MM.1S (cell line): ENCODE data around the gene COPZ2.

ENCODE experiments used
- DNase-seq: peaks from one replicate; pipeline ENCODE4 v3.0.0-alpha.2; 2015
- H2AFZ ChIP-seq: fragments of 300-600 bp; sonication (generic); 2 replicates; pipeline ENCODE4 v1.6.0; 2016; ENCODE audit warnings: antibody characterized with exemption, low read length
- H3F3A ChIP-seq: fragments of 300-600 bp; sonication (generic); 2 replicates; pipeline ENCODE4 v1.6.1; 2016; ENCODE audit warnings: mild to moderate bottlenecking, antibody characterized with exemption, low read length, moderate library complexity, mixed read lengths; ENCODE audit not compliant: insufficient read depth
- H3K27ac ChIP-seq: fragments of 300-600 bp; sonication (generic); 2 replicates; pipeline ENCODE4 v1.5.1; 2016; ENCODE audit warnings: mild to moderate bottlenecking, low read length
- H3K27me3 ChIP-seq: fragments of 300-600 bp; sonication (generic); replicated peaks from 2 replicates; pipeline ENCODE4 v1.6.0; 2016; ENCODE audit warnings: low read length; ENCODE audit not compliant: insufficient read depth
- H3K36me3 ChIP-seq: fragments of 300-600 bp; sonication (generic); replicated peaks from 2 replicates; pipeline ENCODE4 v1.6.1; 2016; ENCODE audit warnings: mild to moderate bottlenecking, low read length, mixed read lengths; ENCODE audit not compliant: insufficient read depth
- H3K4me1 ChIP-seq: fragments of 300-600 bp; sonication (generic); 2 replicates; pipeline ENCODE4 v1.6.1; 2016; ENCODE audit warnings: low read length, mixed read lengths
- H3K4me2 ChIP-seq: fragments of 300-600 bp; sonication (generic); 2 replicates; pipeline ENCODE4 v1.6.0; 2016; ENCODE audit warnings: low read depth, low read length
- H3K4me3 ChIP-seq: fragments of 300-600 bp; sonication (generic); 2 replicates; pipeline ENCODE4 v1.5.1; 2016; ENCODE audit warnings: low read length, mixed read lengths
- H3K79me2 ChIP-seq: fragments of 300-600 bp; sonication (generic); 2 replicates; pipeline ENCODE4 v1.6.1; 2016; ENCODE audit warnings: mixed run types, low read length, mixed read lengths
- H3K9ac ChIP-seq: fragments of 300-600 bp; sonication (generic); 2 replicates; pipeline ENCODE4 v1.6.1; 2016; ENCODE audit warnings: low read length, mixed read lengths
- H3K9me2 ChIP-seq: fragments of 300-600 bp; sonication (generic); replicated peaks from 2 replicates; pipeline ENCODE4 v1.6.1; 2016; ENCODE audit warnings: mild to moderate bottlenecking, low read length, mixed read lengths; ENCODE audit not compliant: insufficient read depth
- H3K9me3 ChIP-seq: fragments of 300-600 bp; sonication (generic); replicated peaks from 2 replicates; pipeline ENCODE4 v1.6.1; 2016; ENCODE audit warnings: mild to moderate bottlenecking, low read length, mixed read lengths; ENCODE audit not compliant: insufficient read depth
- H4K20me1 ChIP-seq: fragments of 300-600 bp; sonication (generic); 2 replicates; pipeline ENCODE4 v1.6.1; 2016; ENCODE audit warnings: mild to moderate bottlenecking, low read length, moderate library complexity, mixed read lengths; ENCODE audit not compliant: insufficient read depth
- EZH2 ChIP-seq: fragments of 300-600 bp; sonication (generic); optimal IDR thresholded peaks from 2 replicates; pipeline ENCODE3; 2017; ENCODE audit warnings: low read depth, mild to moderate bottlenecking, antibody characterized with exemption, low read length, mixed read lengths
- EZH2phosphoT487 ChIP-seq: fragments of 300-600 bp; sonication (generic); IDR thresholded peaks from 2 replicates; pipeline ENCODE4 v1.6.1; 2018; ENCODE audit warnings: antibody characterized with exemption, low read length
- TF ChIP-seq, protein P1 (sequence below): fragments of 300-600 bp; sonication (generic); IDR thresholded peaks from 2 replicates; pipeline ENCODE4 v1.5.1; 2016; ENCODE audit warnings: antibody characterized with exemption, low read length, mixed read lengths

COPZ2 gene

DNA sequence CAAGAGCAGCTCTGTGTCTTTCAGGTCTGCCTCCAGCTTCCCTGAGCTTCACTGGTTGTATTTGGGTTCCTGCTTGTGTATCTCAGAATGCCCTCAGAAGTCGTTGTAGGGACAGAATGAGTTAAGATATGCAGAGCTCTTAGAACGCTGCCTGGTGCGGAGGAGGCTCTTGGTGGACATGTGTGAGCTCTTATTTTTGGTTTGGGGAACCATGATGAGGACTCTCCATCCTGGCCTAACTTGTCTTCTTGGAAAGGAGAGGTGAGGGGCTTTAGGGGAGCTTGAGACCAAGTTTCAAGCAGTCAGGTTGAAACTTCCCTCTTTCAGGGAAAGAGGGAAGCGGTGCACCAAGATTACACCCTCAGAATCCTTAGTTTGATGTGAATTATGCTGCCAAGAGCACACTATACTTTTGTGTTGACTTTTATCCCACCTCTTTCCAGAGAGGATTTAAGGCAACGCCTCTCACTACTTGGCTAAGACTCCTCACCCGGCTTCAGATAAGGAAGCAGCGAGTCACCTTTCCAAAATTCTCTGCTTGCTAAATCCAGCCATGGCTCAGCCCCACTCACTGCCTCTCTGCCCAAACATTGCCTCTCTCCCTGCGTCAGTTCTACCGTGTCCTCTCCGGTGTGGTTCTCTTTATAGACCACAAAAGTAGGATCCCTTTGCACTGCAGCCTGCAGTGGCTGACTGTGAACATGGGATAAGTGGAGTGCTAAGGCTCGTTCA, 53.9 kb downstream of the COPZ2 start:
- Histone ChIP-seq H3K79me2 (no peaks in the 10 kb centered on the region), H3F3A (no peaks in the 10 kb centered on the region), H4K20me1 (no peaks in the 10 kb centered on the region), H3K36me3 (no peaks in the 10 kb centered on the region; the same call in 1 of the 2 replicates), H3K9ac (no peak overlapping the region), H3K9me2 (no peaks in the 10 kb centered on the region), H3K9me3 (no peaks in the 10 kb centered on the region), H3K27me3 (no peaks in the 10 kb centered on the region), H3K4me2 (no peak overlapping the region), H3K4me3 (no peak overlapping the region), H2AFZ (no peak overlapping the region), H3K4me1 (peaks cover 2% of the 10 kb centered on the region), H3K27ac (no peak overlapping the region)
- TF ChIP-seq, protein P1, sequence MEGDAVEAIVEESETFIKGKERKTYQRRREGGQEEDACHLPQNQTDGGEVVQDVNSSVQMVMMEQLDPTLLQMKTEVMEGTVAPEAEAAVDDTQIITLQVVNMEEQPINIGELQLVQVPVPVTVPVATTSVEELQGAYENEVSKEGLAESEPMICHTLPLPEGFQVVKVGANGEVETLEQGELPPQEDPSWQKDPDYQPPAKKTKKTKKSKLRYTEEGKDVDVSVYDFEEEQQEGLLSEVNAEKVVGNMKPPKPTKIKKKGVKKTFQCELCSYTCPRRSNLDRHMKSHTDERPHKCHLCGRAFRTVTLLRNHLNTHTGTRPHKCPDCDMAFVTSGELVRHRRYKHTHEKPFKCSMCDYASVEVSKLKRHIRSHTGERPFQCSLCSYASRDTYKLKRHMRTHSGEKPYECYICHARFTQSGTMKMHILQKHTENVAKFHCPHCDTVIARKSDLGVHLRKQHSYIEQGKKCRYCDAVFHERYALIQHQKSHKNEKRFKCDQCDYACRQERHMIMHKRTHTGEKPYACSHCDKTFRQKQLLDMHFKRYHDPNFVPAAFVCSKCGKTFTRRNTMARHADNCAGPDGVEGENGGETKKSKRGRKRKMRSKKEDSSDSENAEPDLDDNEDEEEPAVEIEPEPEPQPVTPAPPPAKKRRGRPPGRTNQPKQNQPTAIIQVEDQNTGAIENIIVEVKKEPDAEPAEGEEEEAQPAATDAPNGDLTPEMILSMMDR: no peak
- TF ChIP-seq EZH2 (no peak), EZH2phosphoT487 (no peak)
- DNase-seq: no peak

DNA sequence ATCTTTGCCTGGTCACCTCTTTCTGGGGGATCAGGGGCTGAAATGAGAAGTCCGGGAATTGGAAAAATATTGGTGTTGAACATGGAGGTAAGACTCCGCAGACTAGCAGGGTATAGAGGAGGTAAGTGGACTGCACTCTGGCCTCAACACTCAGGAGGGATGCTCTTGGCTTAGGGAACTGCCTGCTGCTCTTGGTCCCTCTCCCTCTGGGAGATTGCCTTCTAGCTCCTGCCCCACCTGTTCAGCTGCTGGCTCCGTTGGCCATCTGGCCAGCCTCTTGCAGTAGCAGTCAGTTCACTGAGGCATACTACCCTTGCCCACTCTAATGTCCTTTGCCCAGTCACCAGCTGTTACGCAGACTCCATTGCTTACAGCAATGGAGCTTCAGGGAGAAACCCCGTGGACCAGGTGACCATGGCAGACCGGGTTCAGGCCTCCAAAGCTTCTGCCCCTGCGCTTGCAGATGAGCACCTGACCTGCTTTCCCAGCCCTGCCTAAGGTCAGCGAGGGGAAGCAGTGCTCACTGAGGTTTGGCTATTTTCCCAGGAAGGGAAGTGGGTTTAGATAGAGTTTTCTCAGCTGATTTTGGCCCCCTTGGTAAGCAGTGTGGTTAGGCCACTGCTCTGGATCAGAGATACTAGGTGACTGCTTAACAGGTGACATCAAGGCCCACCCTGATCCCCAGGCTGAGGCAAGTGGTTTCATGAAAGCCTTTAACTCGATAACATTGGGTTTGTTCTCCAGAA, 54.8 kb downstream of the COPZ2 start:
- no peak overlapping the region for H3K4me3 ChIP-seq
- TF ChIP-seq EZH2 (no peak), EZH2phosphoT487 (no peak)
- TF ChIP-seq, protein P1: no peak
- no peak overlapping the region for H2AFZ ChIP-seq
- no peak overlapping the region for H3K27ac ChIP-seq
- no peaks in the 10 kb centered on the region for H3K9me2 ChIP-seq
- no peak for DNase-seq
- H3K4me2 ChIP-seq: no peak overlapping the region
- no peaks in the 10 kb centered on the region for H3K27me3 ChIP-seq
- H3K4me1 ChIP-seq: no peaks in the 10 kb centered on the region
- H3F3A ChIP-seq: no peaks in the 10 kb centered on the region
- H3K9ac ChIP-seq: no peak overlapping the region
- no peaks in the 10 kb centered on the region for H3K79me2 ChIP-seq
- no peaks in the 10 kb centered on the region for H4K20me1 ChIP-seq
- H3K36me3 ChIP-seq: no peaks in the 10 kb centered on the region; the same call in 1 of the 2 replicates
- no peaks in the 10 kb centered on the region for H3K9me3 ChIP-seq

DNA sequence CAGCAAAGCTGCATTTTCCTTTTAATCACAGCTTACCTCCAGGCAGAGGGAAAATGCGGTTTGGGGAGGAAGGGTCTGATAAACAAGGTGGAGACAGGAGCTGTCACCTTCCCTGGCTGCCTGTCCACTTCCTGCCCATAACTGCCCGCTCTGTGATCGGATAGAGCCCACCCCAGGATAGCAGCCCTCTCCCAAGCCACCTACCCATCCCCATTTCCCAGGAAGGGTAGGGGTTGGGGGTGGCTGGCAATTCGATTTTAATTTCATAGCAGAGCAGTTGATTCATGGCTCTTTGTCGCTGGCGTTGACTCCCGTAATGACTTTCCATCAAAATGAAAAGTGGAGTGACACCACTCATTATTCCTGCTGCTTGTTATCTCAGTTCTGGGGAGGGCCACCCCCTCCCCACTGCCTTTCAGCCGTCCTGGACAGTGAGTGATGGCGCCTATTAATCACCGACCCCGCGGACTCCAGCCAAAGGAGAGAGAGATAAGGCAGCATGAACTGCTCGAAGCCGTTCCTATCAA, 55.4 kb downstream of the COPZ2 start:
- no peak overlapping the region for H3K27ac ChIP-seq

More for the DNA sequence above, 55.4 kb downstream of the COPZ2 start:
- Histone ChIP-seq H3K9ac (no peak overlapping the region), H3K4me1 (no peaks in the 10 kb centered on the region), H3K27me3 (no peaks in the 10 kb centered on the region), H3K4me2 (no peak overlapping the region), H3F3A (no peaks in the 10 kb centered on the region), H4K20me1 (no peaks in the 10 kb centered on the region), H3K9me3 (no peaks in the 10 kb centered on the region), H3K4me3 (no peak overlapping the region), H2AFZ (no peak overlapping the region), H3K9me2 (no peaks in the 10 kb centered on the region), H3K79me2 (no peaks in the 10 kb centered on the region), H3K36me3 (no peaks in the 10 kb centered on the region; the same call in 1 of the 2 replicates)
- no peak for DNase-seq
- TF ChIP-seq, protein P1: no peak
- TF ChIP-seq EZH2phosphoT487 (no peak), EZH2 (no peak)
